NB4 (cell line): ENCODE results near the gene MICAL2.

ENCODE experiments used
- POLR2A ChIP-seq: IDR thresholded peaks from 2 replicates; pipeline ENCODE4 v1.6.1; 2011; ENCODE audit warnings: mild to moderate bottlenecking; ENCODE audit not compliant: insufficient read length; ENCODE audit errors: extremely low read depth
- TF ChIP-seq, protein P1 (sequence below): IDR thresholded peaks from 2 replicates; pipeline ENCODE4 v1.6.1; 2011; ENCODE audit warnings: low read depth, low read length
- TF ChIP-seq, protein P2 (sequence below): IDR thresholded peaks from one replicate; pipeline ENCODE4 v1.5.1; 2012; ENCODE audit warnings: low read depth, low read length

DNA sequence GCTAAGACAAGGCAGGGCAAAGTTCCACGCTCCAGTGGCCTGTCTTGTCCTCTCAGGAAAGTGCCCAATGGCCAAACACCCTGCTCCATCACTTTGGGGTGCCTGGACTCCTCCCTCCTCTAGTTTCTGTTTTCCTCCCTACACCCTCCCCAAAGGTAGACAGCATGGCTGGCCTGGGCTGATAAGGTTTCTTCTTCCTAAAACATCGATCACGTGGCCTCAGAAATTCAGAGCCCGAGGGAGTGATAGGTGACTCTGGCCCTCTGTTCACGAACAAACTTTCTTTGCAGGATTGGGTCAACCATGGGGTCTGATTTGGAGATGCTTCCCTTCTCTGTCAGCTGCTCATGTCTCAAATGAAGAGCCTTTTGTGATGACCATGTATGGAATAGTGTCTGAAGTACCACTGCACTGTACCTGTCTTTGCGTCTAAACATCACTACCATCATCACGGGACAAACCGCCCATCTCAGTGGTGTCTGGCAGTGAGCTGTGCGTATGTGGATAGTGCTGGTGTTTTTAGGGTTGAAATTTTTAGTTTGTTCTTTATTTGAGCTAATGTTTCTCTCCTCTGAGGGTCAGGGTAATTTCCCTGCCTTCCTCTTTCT is 6.1 kb downstream of the MICAL2 start:
- no peak for TF ChIP-seq POLR2A
- TF ChIP-seq, protein P1, sequence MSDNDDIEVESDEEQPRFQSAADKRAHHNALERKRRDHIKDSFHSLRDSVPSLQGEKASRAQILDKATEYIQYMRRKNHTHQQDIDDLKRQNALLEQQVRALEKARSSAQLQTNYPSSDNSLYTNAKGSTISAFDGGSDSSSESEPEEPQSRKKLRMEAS, result no peak
- TF ChIP-seq, protein P2, sequence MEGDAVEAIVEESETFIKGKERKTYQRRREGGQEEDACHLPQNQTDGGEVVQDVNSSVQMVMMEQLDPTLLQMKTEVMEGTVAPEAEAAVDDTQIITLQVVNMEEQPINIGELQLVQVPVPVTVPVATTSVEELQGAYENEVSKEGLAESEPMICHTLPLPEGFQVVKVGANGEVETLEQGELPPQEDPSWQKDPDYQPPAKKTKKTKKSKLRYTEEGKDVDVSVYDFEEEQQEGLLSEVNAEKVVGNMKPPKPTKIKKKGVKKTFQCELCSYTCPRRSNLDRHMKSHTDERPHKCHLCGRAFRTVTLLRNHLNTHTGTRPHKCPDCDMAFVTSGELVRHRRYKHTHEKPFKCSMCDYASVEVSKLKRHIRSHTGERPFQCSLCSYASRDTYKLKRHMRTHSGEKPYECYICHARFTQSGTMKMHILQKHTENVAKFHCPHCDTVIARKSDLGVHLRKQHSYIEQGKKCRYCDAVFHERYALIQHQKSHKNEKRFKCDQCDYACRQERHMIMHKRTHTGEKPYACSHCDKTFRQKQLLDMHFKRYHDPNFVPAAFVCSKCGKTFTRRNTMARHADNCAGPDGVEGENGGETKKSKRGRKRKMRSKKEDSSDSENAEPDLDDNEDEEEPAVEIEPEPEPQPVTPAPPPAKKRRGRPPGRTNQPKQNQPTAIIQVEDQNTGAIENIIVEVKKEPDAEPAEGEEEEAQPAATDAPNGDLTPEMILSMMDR, result no peak
